OCI-LY1 (cell line): ENCODE data around the gene HRC.

Source experiments
- H2AFZ ChIP-seq: fragments of 200-600 bp; sonication (generic), shearing (Covaris generic); 2 replicates; pipeline ENCODE4 v1.6.0; 2014; ENCODE audit warnings: antibody characterized with exemption, mild to moderate bottlenecking, low read length
- H3F3A ChIP-seq: fragments of 200-600 bp; sonication (generic), shearing (Covaris generic); 2 replicates; pipeline ENCODE4 v1.6.0; 2014; ENCODE audit warnings: mild to moderate bottlenecking, antibody characterized with exemption, low read length, moderate library complexity; ENCODE audit not compliant: insufficient read depth
- H3K27ac ChIP-seq: fragments of 200-600 bp; sonication (generic); 2 replicates; pipeline ENCODE4 v1.5.1; 2014; ENCODE audit warnings: low read length, mixed run types, mild to moderate bottlenecking, low read depth; ENCODE audit not compliant: poor library complexity, severe bottlenecking
- H3K27me3 ChIP-seq: fragments of 200-600 bp; sonication (generic); 2 replicates; pipeline ENCODE4 v1.6.0; 2014; ENCODE audit warnings: antibody characterized with exemption, mild to moderate bottlenecking, low read length, moderate library complexity; ENCODE audit not compliant: insufficient read depth
- H3K36me3 ChIP-seq: fragments of 200-600 bp; sonication (generic); 2 replicates; pipeline ENCODE4 v1.6.1; 2014; ENCODE audit warnings: mild to moderate bottlenecking, antibody characterized with exemption, low read length, moderate library complexity, mixed read lengths; ENCODE audit not compliant: insufficient read depth
- H3K4me1 ChIP-seq: fragments of 200-600 bp; sonication (generic); 2 replicates; pipeline ENCODE4 v1.5.1; 2014; ENCODE audit warnings: mild to moderate bottlenecking, low read length, moderate library complexity; ENCODE audit not compliant: insufficient read depth, severe bottlenecking
- H3K4me2 ChIP-seq: fragments of 200-600 bp; sonication (generic), shearing (Covaris generic); 2 replicates; pipeline ENCODE4 v1.6.1; 2014; ENCODE audit warnings: low read length
- H3K4me3 ChIP-seq: fragments of 200-600 bp; sonication (generic); 2 replicates; pipeline ENCODE4 v1.5.1; 2014; ENCODE audit warnings: low read length, low read depth, mild to moderate bottlenecking, mixed read lengths; ENCODE audit not compliant: poor library complexity, severe bottlenecking
- H3K79me2 ChIP-seq: fragments of 200-600 bp; shearing (Covaris generic); 2 replicates; pipeline ENCODE4 v1.6.1; 2016; ENCODE audit warnings: mixed run types, low read length, mixed read lengths; ENCODE audit not compliant: insufficient read depth
- H3K9ac ChIP-seq: fragments of 200-600 bp; sonication (generic), shearing (Covaris generic); 2 replicates; pipeline ENCODE4 v1.6.1; 2014; ENCODE audit warnings: mild to moderate bottlenecking, low read length, mixed read lengths
- H3K9me2 ChIP-seq: fragments of 200-600 bp; sonication (generic), shearing (Covaris generic); 2 replicates; pipeline ENCODE4 v1.6.1; 2014; ENCODE audit warnings: low read depth, mild to moderate bottlenecking, low read length, mixed read lengths
- H3K9me3 ChIP-seq: fragments of 200-600 bp; shearing (Covaris generic); 2 replicates; pipeline ENCODE4 v1.6.1; 2014; ENCODE audit warnings: low read length, mixed read lengths
- H4K20me1 ChIP-seq: fragments of 200-600 bp; sonication (generic), shearing (Covaris generic); 2 replicates; pipeline ENCODE4 v1.6.0; 2016; ENCODE audit warnings: mild to moderate bottlenecking, low read length; ENCODE audit not compliant: insufficient read depth
- CTCF ChIP-seq: fragments of 200-600 bp; sonication (generic), shearing (Covaris generic); IDR thresholded peaks from 2 replicates; pipeline ENCODE4 v1.5.1; 2017; ENCODE audit warnings: mild to moderate bottlenecking, antibody characterized with exemption, low read length, moderate library complexity, mixed read lengths
- EZH2 ChIP-seq: fragments of 200-600 bp; sonication (generic), shearing (Covaris generic); IDR thresholded peaks from 2 replicates; pipeline ENCODE4 v1.8.0; 2017; ENCODE audit warnings: borderline replicate concordance, mixed run types, mild to moderate bottlenecking, antibody characterized with exemption, low read length, moderate library complexity, mixed read lengths

Gene HRC

GRCh38 chr19:49118565-49119410 lies 36.4 kb downstream of the HRC start, which contains the start of gene C19orf73:
C19orf73 (minus strand) TSS chr19:49119143; CDS start chr19:49119022, 121 bp downstream.
- Histone ChIP-seq H3K27ac (peak within 1 kb of the TSS; percentile 55), H3F3A (peaks cover 5% of the 10 kb centered on the region; the same call in 1 of the 2 replicates), H2AFZ (peak within 1 kb of the TSS; percentile 20; the same call in 1 of the 2 replicates), H3K27me3 (0 out of 2 replicates have a peak, but pooled peaks cover 7% of the 10 kb centered on the region), H3K79me2 (no peaks in the 10 kb centered on the region), H3K4me1 (peaks cover 26% of the 10 kb centered on the region), H3K9me3 (no peaks in the 10 kb centered on the region), H3K9me2 (no peaks in the 10 kb centered on the region), H3K4me3 (peak within 1 kb of the TSS; percentile 73), H3K9ac (peak within 1 kb of the TSS; percentile 80), H3K4me2 (peak within 1 kb of the TSS; percentile 98), H3K36me3 (no peaks in the 10 kb centered on the region), H4K20me1 (no peaks in the 10 kb centered on the region)
- TF ChIP-seq EZH2 (no peak), CTCF (peak; percentile 10; the same call in 1 of the 2 replicates)

GRCh38 chr19:49117677-49118564 lies 37.3 kb downstream of the HRC start:
- Histone ChIP-seq H3K4me1 (peaks cover 29% of the 10 kb centered on the region), H4K20me1 (no peaks in the 10 kb centered on the region), H3K9me2 (no peaks in the 10 kb centered on the region), H3K27me3 (0 out of 2 replicates have a peak, but pooled peaks cover 7% of the 10 kb centered on the region), H3K4me3 (peak overlapping the region; percentile 73), H3K9ac (peak overlapping the region; percentile 80), H3K9me3 (no peaks in the 10 kb centered on the region), H3K36me3 (no peaks in the 10 kb centered on the region), H2AFZ (no peak overlapping the region), H3K79me2 (no peaks in the 10 kb centered on the region), H3K4me2 (peak overlapping the region; percentile 98), H3K27ac (peak overlapping the region; percentile 55), H3F3A (peaks cover 5% of the 10 kb centered on the region; the same call in 1 of the 2 replicates)
- no peak for TF ChIP-seq CTCF
- no peak for TF ChIP-seq EZH2

GRCh38 chr19:49116544-49116943 lies 38.7 kb downstream of the HRC start:
- Histone ChIP-seq H3K4me3 (no peak overlapping the region), H3K9me3 (no peaks in the 10 kb centered on the region), H4K20me1 (no peaks in the 10 kb centered on the region), H3K36me3 (no peaks in the 10 kb centered on the region), H3K9me2 (no peaks in the 10 kb centered on the region), H3K4me2 (no peak overlapping the region), H3K9ac (no peak overlapping the region), H3K4me1 (peaks cover 29% of the 10 kb centered on the region), H2AFZ (no peak overlapping the region), H3F3A (peaks cover 5% of the 10 kb centered on the region; the same call in 1 of the 2 replicates), H3K79me2 (no peaks in the 10 kb centered on the region), H3K27ac (no peak overlapping the region), H3K27me3 (0 out of 2 replicates have a peak, but pooled peaks cover 7% of the 10 kb centered on the region)
- no peak for TF ChIP-seq EZH2
- TF ChIP-seq CTCF, result no peak
